ENCODE results near the gene ATP10B. TPM values are rescaled to one million over a fixed set of nuclear protein-coding genes. Genes with fewer than 3 reads are reported as not detected.

The ATP10B gene
- polyA plus RNA-seq, 3 donors, result not detected

DNA sequence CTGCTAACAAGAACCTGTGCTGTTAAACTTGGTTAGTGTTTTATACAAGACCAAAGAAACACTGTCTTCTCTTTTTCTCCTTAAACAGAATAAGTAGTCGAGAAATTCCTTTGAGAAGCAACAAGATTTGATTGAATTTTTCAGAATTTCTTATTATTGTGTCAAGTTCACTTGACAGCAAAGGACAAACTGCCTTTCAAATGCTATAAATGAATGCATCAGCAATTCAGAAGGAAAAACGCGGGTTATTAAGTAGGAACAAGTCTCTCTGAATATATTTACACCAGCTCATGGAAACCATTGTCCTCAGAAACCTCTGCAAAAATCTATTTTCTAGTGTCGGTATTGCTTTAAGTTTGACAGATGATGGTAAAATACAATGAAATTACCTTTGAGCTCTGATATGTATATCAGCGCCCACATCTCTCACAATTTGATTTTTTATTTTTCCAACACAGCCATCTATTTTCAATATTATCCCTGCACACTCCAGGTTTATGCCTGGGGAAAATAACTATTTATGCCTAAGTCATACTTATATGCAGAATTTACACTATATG is 4.4 kb downstream of the ATP10B start:
- Histone ChIP-seq H3K27me3 (ENCODE audit: control insufficient read depth in 2 of 2, insufficient read depth in 2 of 2, low read length in 2 of 2) (peaks cover 0 to 3% of the 10 kb centered on the region in 2 donors), H3K4me3 (replicated peaks in 1 of 3; ENCODE audit: low read depth in 2 of 3, low read length in 3 of 3) (no peak overlapping the region), H3K4me2 (replicated peaks; ENCODE audit: extremely low read depth, low read length, poor library complexity, severe bottlenecking) (no peak overlapping the region), H4K20me1 (ENCODE audit: insufficient read depth, low read length) (no peaks in the 10 kb centered on the region), H3K36me3 (replicated peaks in 1 of 2; ENCODE audit: control insufficient read depth in 1 of 2, insufficient read depth in 2 of 2, low read length in 2 of 2) (no peaks in the 10 kb centered on the region), H3K9me3 (replicated peaks in 1 of 2; ENCODE audit: control insufficient read depth in 1 of 2, insufficient read depth in 1 of 2, low read length in 2 of 2) (no peaks in the 10 kb centered on the region), H2AFZ (ENCODE audit: insufficient read depth, low read depth, low read length, poor library complexity, severe bottlenecking) (no peak overlapping the region), H3K9ac (ENCODE audit: insufficient read depth, low read length, poor library complexity, severe bottlenecking) (no peak overlapping the region), H3K79me2 (ENCODE audit: insufficient read depth, low read length) (no peaks in the 10 kb centered on the region), H3K27ac (ENCODE audit: low read depth in 1 of 2, low read length in 2 of 2) (no peak overlapping the region), H3K4me1 (ENCODE audit: control insufficient read depth in 1 of 2, insufficient read depth in 2 of 2, low read length in 2 of 2) (peaks cover 5 to 9% of the 10 kb centered on the region in 2 donors)
- H3K27ac Mint-ChIP-seq, result no peak overlapping the region
- H3K9me3 Mint-ChIP-seq, result no peaks in the 10 kb centered on the region
- H3K27me3 Mint-ChIP-seq (ENCODE audit: low read depth in 3 of 3), result peaks cover 3 to 7% (median 3%) of the 10 kb centered on the region in 3 donors
- intact Hi-C loops (cut with micrococcal nuclease), result no loop called here
- no peak overlapping the region for H3K4me3 Mint-ChIP-seq
- H3K36me3 Mint-ChIP-seq, result no peaks in the 10 kb centered on the region
- no peak for TF ChIP-seq CTCF (IDR thresholded peaks at IDR 0.05)
- WGBS (ENCODE audit: insufficient coverage), result no CpG with 5 or more reads among the region's 5 CpGs
- peaks cover 23% of the 10 kb centered on the region for H3K4me1 Mint-ChIP-seq
- no peak for DNase-seq

DNA sequence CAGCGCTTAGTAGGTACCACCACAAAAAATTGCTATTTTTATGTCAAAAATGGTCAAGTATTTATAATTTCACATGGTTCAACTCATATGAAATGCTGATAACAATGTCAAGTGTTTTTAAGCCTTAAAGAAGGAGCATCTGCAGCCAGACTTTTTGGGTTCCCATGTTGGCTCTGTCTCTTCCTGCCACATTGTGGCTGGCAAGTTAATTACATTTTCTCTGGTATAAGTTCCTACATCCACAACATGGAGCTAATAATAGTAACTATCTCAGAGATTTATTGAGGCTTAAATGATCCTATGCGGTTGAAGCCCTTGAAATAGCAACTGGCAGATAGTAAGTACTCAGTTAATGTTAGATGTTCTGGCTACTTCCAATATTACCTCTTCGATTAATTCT is 5.4 kb downstream of the ATP10B start:
- Histone ChIP-seq H3K27ac (ENCODE audit: low read depth in 1 of 2, low read length in 2 of 2) (no peak overlapping the region), H3K4me2 (replicated peaks; ENCODE audit: extremely low read depth, low read length, poor library complexity, severe bottlenecking) (no peak overlapping the region), H3K36me3 (replicated peaks in 1 of 2; ENCODE audit: control insufficient read depth in 1 of 2, insufficient read depth in 2 of 2, low read length in 2 of 2) (no peaks in the 10 kb centered on the region), H3K79me2 (ENCODE audit: insufficient read depth, low read length) (no peaks in the 10 kb centered on the region), H3K4me3 (replicated peaks in 1 of 3; ENCODE audit: low read depth in 2 of 3, low read length in 3 of 3) (no peak overlapping the region), H4K20me1 (ENCODE audit: insufficient read depth, low read length) (no peaks in the 10 kb centered on the region), H3K27me3 (ENCODE audit: control insufficient read depth in 2 of 2, insufficient read depth in 2 of 2, low read length in 2 of 2) (peaks cover 0 to 3% of the 10 kb centered on the region in 2 donors), H3K4me1 (ENCODE audit: control insufficient read depth in 1 of 2, insufficient read depth in 2 of 2, low read length in 2 of 2) (peaks cover 5 to 10% of the 10 kb centered on the region in 2 donors), H2AFZ (ENCODE audit: insufficient read depth, low read depth, low read length, poor library complexity, severe bottlenecking) (no peak overlapping the region), H3K9me3 (replicated peaks in 1 of 2; ENCODE audit: control insufficient read depth in 1 of 2, insufficient read depth in 1 of 2, low read length in 2 of 2) (no peaks in the 10 kb centered on the region), H3K9ac (ENCODE audit: insufficient read depth, low read length, poor library complexity, severe bottlenecking) (no peak overlapping the region)
- H3K4me1 Mint-ChIP-seq, result peaks cover 22% of the 10 kb centered on the region
- no peak for DNase-seq
- no peaks in the 10 kb centered on the region for H3K36me3 Mint-ChIP-seq
- H3K9me3 Mint-ChIP-seq, result no peaks in the 10 kb centered on the region
- TF ChIP-seq CTCF (IDR thresholded peaks at IDR 0.05), result no peak
- no peak overlapping the region for H3K4me3 Mint-ChIP-seq
- no CpG with 5 or more reads among the region's 3 CpGs for WGBS (ENCODE audit: insufficient coverage)
- intact Hi-C loops (cut with micrococcal nuclease), result no loop called here
- peaks cover 3 to 7% (median 6%) of the 10 kb centered on the region in 3 donors for H3K27me3 Mint-ChIP-seq (ENCODE audit: low read depth in 3 of 3)
- no peak overlapping the region for H3K27ac Mint-ChIP-seq

All from CD14-positive monocyte (primary cell).